Stimulated activated CD4-positive, alpha-beta T cell treated with anti-CD3 and anti-CD28 coated beads, TNF-alpha, amount 100 ng/mL, for 48 hours (primary cell): Measurements from ENCODE around the gene RAX.
"Not testable (repeated sequence)": the region's sequence is repeated elsewhere in the genome, so short reads cannot be mapped to it uniquely, and the experiment has no call there.

Experiments
- DNase-seq, 3 donors: peaks; one replicate each; pipeline ENCODE4 v3.0.0-alpha.2; 2020; ENCODE audit warnings: low read depth in 3 of 3

The RAX gene

DNA sequence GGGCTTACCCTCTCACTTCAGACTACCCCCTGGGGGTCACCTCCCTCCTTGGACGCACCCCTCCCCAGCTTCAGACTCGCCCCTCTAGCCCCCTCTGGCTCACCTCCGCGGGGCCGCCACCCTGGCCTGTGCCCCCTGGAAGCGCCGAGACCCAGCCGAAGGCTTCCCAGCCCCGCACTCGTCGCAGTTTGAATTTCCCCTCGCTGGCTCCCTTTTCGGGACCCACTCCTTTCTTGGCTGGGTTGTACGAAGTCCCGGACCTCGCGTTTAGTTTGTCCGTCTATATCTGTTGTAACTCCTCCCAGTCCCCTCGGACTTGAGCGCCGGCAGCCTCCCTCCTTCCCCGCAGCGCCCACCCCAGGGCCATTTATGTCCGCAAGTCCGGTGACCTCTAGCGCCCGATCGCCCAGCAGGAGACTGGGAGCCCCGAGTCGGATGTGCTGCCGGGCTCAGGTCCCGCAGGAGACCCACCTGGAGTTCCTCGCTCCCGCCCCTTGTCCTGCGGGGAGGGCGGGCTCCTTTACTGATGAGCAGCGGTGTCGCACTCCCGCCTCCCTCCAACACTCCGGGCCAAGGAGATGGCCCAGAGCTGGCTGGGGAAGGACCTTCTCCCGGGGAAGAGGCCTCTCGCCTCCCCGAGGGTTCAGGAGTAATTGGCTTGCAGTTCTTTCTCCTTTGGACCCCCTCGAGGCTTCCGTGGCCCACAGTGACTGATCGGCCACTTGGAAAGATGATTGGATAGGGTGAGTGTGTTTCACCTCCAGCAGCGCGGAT, 692 bp upstream of the RAX start:
- no peak for DNase-seq

GRCh38 chr18:59272221-59272888, 899 bp downstream of the RAX start:
- DNase-seq: no peak

DNA sequence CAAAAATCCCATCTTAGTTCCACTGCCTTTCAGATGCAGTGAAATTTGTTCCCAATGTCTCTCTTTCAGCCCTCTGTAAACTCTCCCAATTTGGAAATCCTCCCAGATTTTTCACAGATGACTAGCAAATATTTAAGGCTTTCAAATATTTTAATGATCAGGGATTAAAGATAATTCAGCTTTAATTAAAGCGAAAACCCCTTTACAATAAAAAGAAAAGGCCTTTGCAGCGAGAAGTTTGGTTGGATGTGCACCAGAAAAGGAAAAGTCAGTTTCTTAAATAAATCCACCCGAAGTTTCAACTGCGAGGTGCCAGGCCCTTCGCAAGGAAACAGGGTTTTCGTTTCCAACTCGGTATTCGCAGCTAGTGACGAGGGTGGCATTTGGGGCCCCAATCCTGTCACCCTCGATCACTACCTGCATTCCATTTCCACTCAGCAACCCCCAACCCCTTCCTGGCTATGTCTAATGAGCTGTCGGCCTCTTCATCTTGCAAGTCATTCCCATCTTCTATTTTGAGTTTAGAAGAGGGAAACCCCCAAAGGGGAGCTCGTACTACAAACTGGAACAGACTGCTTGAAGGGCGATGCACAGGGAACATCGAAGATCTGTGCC, 1.5 kb downstream of the RAX start:
- DNase-seq: no peak

DNA sequence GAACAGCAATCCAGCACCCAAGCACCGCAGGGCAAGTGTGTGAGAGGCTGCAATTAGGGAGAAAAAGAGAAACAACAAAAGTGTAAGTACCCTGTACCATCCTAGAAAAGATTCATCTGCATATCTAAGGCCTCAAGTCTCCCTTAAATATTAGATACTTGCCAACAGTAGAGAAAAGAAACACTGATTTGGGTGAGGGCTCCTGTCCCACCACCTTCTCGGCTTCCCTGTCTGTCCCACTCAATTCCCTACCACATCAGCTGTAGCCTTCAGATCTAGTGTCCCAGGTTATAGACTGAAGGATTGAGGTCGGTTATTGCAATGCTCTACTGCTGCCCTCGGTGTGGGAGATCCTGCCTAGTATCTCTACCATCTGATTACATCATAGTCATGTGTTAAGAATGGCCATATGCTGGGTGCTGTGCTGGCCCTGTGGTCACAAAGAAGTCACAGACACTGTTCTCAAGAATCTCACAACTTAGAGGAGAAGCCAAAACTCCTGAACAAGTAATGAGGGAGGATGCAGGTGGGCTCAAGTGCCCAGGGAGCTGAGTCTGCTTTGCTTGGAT, 2.5 kb downstream of the RAX start:
- no peak for DNase-seq

GRCh38 chr18:59269563-59270119, 3.6 kb downstream of the RAX start:
- no peak for DNase-seq

DNA sequence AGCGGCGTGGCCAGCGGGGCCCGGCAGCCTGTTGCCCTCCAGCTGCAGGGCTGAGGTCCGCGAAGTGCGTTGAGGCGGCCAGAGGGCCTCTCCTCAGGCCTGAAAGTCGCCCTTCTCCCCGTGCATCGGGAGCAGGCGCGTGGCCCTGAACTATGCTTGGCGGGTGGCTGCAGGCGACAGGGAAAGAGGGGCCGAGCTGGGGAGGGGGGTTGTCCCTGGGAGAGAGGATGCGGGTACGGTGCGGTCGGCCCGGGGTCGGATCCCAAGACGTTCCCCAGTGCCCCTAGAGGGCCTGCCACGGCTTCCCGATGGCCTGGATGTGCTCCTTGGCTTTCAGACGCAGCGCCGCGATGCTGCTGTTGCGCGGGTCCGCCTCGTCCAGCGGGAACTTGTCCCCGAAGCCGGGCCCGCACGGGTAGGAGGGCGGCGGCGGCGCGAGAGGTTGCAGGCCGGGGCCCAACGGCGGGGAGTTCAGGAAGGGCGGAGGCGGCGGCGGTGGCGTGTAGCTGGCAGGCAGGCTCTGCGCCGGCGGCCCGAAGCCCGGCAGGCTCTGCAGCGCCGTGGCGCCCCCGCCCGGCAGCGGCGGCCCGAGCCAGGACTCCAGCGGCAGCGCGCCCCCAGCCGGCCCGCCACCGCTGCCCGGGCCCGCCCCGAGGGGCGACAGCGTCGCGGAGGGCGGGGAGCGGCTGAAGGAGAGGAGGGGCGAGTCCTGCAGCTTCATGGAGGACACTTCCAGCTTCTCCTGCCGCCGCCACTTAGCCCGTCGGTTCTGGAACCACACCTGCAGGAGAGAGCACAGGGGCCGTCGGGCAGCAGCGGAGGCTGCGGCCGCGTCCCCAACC, 4.3 kb downstream of the RAX start:
- DNase-seq: peak; percentile 26 to 54 (median 34)

DNA sequence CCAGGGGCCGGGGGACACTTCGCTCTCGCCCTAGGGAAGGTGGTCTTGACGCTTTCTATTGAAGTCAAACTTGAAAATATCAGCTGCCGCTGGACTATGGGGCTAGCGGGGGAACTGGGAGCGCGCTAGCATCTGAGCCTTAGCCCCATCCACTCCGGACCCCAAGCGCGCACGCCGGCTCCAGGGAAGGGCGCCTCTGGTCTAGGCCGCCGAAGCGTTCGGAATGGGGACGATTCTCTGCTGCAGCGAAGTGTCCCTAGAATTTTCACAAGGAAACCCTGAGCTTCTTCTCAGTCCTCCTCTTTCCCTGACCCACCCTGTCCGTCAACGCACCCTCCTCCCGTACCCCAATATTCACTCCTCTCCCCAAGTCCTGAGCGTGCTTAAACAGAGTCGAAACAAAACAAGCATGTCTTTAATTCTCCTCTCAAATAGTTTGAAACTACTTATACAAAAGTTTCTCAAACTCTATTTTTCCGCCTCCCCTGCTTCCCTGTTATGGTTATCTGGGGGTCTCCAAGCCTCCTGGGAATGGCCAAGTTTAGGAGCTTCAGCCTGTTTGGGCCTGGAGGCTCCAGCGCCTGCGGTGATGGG, 5.0 kb downstream of the RAX start:
- no peak for DNase-seq

- DNase-seq: no peak
These were observed 5.6 kb downstream of the RAX start for GRCh38 chr18:59267503-59268126.

GRCh38 chr18:59266886-59267502, 6.3 kb downstream of the RAX start:
- DNase-seq: no peak

GRCh38 chr18:59266459-59266858, 6.8 kb downstream of the RAX start:
- no peak for DNase-seq

GRCh38 chr18:59265974-59266369, 7.3 kb downstream of the RAX start:
- no peak for DNase-seq

GRCh38 chr18:59265246-59265973, 7.8 kb downstream of the RAX start:
- DNase-seq: no peak

- DNase-seq: no peak
These were observed 8.5 kb downstream of the RAX start for GRCh38 chr18:59264651-59265245.

GRCh38 chr18:59264121-59264571, 9.1 kb downstream of the RAX start:
- DNase-seq: no peak

DNA sequence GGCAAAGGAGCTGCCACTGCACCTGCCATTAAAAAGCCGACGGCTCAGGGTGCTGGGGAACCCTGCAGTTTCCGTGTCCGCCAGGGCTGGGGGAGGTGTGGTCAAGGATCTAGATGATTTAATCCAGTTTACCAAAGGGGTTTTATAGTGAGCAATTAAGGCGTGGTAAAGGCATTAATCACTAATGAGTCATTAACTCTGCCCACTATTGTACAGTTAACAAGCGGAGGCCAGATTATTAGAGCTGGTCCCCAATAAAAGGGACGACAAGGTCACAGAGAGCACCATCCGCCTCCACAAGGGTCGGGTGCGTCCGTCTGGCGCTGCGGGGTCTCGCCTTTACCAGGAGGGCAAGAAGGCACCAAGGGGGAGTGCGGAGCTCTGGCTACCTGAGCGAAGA, 9.6 kb downstream of the RAX start:
- DNase-seq: no peak

GRCh38 chr18:59262243-59262642, 11.0 kb downstream of the RAX start:
- not testable (repeated sequence) for DNase-seq

DNA sequence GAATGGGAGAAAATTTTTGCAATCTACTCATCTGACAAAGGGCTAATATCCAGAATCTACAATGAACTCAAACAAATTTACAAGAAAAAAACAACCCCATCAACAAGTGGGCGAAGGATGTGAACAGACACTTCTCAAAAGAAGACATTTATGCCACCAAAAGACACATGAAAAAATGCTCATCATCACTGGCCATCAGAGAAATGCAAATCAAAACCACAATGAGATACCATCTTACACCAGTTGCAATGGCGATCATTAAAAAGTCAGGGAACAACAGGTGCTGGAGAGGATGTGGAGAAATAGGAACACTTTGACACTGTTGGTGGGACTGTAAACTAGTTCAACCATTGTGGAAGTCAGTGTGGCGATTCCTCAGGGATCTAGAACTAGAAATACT, 11.4 kb downstream of the RAX start:
- DNase-seq: not testable (repeated sequence)

DNA sequence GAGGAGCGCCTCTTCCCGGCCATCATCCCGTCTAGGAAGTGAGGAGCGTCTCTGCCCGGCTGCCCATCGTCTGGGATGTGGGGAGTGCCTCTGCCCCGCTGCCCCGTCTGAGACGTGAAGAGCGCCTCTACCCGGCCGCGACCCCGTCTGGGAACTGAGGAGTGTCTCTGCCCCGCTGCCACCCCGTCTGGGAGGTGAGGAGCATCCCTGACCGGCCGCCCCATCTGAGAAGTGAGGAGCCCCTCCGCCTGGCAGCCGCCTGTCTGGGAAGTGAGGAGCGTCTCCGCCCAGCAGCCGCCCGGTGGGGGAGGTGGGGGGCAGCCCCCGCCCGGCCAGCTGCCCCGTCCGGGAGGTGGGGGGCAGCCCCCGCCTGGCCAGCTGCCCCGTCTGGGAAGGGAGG, 17.8 kb downstream of the RAX start:
- not testable (repeated sequence) for DNase-seq

GRCh38 chr18:59249199-59249774, 24.0 kb downstream of the RAX start:
- no peak for DNase-seq
